Adrenal gland (tissue), 5 donors: ENCODE data around the gene PRELP.

Experiments
- POLR2A ChIP-seq, 2 donors: fragments of 450-650 bp; IDR thresholded peaks; one replicate each; pipeline ENCODE4 v1.6.1; 2017; ENCODE audit warnings: antibody characterized with exemption in 2 of 2, mild to moderate bottlenecking in 2 of 2, moderate library complexity in 1 of 2
- TF ChIP-seq, protein P1 (sequence below), 6 experiments: fragments of 450-650 bp in 4 of 6; fragments of 200-600 bp in 2 of 6; sonication (generic) in 1 of 6; IDR thresholded peaks; 1 replicate in 5 of 6; 2 replicates in 1 of 6; pipeline versions ENCODE4 v1.5.1 to v1.8.0; 2016 to 2021; ENCODE audit warnings: antibody characterized with exemption in 6 of 6, mild to moderate bottlenecking in 2 of 6, moderate library complexity in 1 of 6
- donor health status: DM: no; HTN: no; CAD: no.

DNA sequence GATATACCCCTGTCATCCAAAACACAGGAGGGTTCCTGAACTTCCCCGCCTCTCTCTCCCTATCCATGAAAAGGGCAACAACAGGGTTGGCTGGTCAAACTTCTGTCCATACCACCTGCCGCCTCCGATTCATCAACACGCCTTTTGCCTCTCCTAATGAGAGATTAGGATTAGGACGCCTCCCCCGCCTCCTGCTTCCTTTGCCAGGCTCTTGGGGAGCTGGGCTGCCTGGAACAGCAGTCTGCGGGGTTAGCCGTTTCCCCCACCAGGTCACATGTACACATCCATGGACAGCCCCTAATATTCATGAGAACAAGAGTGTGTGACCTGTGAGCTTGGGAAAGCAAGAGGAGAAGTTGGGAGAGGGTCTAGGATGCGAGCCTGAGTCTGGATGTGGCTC is 16.1 kb downstream of the PRELP start:
- TF ChIP-seq, protein P1, sequence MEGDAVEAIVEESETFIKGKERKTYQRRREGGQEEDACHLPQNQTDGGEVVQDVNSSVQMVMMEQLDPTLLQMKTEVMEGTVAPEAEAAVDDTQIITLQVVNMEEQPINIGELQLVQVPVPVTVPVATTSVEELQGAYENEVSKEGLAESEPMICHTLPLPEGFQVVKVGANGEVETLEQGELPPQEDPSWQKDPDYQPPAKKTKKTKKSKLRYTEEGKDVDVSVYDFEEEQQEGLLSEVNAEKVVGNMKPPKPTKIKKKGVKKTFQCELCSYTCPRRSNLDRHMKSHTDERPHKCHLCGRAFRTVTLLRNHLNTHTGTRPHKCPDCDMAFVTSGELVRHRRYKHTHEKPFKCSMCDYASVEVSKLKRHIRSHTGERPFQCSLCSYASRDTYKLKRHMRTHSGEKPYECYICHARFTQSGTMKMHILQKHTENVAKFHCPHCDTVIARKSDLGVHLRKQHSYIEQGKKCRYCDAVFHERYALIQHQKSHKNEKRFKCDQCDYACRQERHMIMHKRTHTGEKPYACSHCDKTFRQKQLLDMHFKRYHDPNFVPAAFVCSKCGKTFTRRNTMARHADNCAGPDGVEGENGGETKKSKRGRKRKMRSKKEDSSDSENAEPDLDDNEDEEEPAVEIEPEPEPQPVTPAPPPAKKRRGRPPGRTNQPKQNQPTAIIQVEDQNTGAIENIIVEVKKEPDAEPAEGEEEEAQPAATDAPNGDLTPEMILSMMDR (IDR thresholded peaks at IDR 0.05) = no peak
- no peak for TF ChIP-seq POLR2A (IDR thresholded peaks at IDR 0.05)
